Measurements from ENCODE around the gene SMIM32.

GRCh38 chr5:136162008-136162407 lies 31.0 kb downstream of the SMIM32 start:
- no peak for TF ChIP-seq CTCF (IDR thresholded peaks at IDR 0.05; ENCODE audit: insufficient read depth, low read length)
- TF ChIP-seq GABPA (IDR thresholded peaks at IDR 0.05; ENCODE audit: low read depth) = no peak
- no peak for TF ChIP-seq POLR2AphosphoS5 (IDR thresholded peaks at IDR 0.05; ENCODE audit: low read depth)
